GM21360 (cell line): ENCODE measurements around the gene ANKZF1.

ENCODE experiments used
- ATAC-seq: cut with Tn5 transposase; IDR thresholded peaks from one replicate; pipeline ENCODE4 v1.9.1; 2021; ENCODE audit warnings: mild to moderate bottlenecking, moderate library complexity; ENCODE audit not compliant: unreplicated experiment

Gene ANKZF1

DNA sequence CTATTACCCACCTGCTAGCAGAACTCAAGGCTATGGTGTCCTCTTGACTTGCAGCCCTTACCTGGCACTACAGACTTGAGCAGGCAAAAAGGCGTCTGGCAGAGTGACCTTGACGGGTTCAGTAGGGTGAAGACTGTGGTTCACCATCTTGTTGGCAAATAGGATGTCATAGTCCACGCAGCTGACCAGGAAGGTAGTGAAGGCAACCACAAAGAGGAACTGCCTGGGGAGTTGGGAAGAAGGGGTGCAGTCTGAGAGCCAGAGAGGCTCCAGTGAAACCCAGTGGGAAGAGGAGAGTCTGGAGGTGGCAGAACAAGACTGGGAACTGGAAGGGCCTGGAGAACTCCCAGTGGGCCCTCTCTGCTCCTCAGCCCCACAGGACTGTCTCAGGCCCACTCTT, 4.3 kb upstream of the ANKZF1 start:
- ATAC-seq = no peak

DNA sequence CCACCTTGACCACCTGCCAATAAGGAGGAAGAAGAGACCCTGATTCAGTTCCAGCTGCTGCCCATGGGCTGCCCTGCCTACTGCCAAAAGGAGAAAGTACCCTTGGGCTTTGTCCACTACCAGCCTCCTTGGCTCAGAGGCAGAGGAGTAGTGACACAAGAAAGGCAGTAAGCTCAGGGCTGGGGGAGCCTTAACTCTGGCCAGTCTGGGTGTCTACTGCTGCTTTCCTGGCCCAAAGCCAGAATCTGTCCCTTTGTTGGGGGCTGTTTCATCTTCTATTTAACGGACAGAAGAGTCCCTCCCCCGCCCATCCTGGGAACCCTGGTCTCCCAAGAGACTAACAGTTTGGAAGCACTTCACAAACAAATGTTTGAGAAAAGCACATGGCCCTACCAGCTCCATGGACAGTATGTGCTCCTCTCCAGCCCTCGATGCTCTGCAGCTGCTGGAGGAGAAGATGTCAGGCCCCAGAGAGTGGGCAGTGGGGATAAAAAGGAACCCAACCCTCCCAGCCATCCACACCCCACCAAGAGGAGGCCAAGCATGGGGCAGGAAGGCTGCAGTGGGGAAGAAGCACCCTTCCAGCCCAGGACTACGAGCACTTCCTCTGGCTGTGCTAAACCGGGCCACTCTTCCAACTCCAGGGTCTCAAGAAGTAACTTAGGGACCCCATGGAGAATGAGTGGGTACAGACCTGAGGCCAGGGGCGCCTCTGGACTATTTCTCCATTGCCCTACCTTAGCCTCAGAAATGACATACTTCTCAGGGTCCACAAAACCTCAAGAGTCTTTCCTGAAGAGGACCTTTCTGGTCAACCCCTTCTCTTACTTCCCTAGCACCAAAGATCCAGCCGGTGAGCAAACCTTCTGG, 1.3 kb upstream of the ANKZF1 start:
- ATAC-seq = no peak

DNA sequence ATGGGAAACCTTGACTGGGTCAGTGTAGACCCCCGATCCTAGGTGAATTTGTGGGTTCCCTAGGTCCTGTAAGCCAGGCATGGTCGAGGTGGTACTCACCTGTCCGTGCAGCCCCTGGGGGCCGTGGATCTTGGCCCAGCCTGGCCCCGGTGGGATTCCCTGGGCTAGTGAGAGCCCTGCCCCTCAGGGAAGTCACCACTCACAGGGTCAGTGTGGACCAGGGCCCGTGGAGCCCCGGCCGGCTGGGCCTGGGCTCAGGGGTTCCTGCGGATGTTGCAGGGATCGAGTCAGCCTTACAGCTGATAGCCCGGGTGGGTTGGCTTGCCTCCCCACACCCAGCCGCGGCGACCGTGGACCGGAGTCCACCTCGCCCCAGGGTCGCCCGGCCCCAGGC, 698 bp upstream of the ANKZF1 start:
- peak; percentile 18 for ATAC-seq

DNA sequence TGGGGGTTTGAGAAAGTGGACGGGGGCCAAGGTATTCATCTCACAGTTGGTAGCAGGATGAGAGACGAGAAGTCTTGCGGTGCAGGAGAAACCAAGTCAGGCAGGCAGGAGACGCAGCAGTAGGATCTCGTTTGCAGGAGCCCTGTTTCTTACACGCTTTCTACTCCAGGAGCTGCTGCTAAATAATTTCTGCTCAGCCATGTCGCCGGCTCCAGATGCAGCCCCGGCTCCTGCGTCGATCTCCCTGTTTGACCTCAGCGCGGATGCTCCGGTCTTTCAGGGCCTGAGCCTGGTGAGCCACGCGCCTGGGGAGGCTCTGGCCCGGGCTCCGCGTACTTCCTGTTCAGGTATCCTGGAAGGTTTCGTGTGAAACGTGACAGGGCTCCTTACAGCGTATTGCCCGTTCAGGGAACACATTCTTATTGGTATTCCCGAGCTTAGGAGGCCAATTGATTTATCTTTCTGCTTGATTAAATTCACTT, 494 bp downstream of the ANKZF1 start:
- ATAC-seq = no peak

DNA sequence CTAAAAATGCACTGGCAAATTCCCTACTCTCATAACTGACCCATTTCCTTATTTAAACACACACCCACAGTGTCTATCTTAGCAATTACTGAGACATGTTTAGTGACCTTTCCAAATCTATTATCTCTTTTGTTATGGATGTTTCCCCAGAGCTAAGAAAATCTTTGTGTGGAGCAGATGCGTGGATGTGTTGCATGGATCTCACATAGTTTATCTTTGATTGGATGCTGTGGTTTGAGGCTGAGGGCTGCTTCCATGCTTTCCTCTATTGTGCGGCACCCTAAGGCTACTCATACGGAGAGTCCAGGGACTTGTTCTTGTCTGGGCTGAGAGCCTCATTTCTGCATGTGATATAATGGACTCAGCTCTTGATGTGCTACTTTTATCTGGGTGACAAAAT, 4.7 kb downstream of the ANKZF1 start:
- no peak for ATAC-seq

DNA sequence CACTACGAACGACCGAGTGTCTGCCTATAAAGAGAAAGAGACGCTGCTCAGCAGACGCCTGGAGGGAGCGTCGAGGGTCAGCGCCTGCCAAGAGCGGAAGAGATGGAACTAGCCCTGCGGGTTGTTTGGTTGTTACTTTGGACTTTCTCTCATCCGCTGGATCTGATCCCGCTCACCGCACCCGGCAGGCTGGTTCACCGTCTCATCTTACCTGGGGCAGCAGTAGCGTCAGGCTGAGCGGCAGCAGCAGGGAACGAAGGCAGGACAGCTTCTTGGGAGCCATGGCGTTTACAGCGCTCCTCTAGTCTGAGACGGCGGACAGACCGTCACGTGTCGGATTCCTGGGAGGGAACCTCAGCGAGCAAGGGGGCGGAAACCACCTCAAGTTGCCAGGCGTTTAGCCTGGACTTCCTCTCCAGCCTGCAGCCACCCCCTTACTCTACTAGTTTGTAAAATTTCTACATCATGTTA, 13.7 kb downstream of the ANKZF1 start:
- ATAC-seq = no peak

DNA sequence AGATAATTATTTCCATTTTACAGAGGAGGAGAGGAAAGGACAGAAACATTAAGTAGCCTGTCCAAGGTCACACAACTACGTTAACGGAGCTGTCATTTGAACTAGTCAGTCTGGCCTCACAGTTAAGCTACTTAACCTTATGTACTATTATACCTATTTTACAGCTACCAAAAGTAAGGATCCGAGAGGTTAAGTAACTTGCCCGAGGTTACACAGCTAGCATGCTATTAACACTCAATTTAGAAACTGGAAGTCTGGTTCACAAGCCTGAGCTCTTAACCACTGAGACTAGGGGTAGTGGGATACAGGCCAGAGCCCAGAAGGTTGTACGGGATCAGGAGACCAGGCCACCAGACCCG, 15.2 kb downstream of the ANKZF1 start:
- no peak for ATAC-seq

DNA sequence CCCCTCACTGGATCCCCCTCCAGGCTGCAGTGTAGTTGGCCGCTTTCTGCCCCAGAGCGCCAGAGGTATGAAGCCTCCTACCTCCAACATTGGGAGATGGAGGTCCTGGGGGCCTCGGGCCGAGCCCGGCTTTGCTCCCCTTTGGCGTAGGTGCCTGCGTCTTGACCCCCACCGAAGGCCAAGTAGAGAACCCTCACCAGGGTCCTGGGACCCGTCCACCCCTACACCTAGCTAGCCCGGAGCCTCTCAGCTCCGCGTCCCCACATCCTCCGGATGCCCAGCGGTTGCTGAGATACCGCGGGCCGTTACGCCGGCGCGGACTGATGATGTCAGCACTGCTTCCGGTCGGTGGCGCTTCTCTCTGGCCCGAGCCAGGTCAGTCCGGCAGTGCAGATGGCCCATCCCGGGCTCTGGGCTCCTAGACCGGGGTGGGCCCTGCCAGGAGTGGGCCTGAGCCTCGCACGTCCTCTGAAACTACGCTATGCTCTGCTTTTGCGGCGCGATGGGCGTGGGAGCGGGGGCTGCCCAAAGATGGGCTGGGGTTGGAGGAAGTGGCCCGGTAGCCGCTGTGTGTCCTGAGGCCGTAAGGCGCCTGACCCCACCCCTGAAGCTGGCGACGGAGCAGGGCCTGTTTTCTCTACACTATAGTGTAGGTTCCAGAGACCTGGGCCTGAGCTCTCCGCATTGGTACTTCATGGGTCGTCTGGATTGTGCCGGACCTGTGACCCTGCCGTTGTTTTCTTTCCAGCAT, 15.7 kb downstream of the ANKZF1 start, which contains the start of the genes GLB1L and STK16:
Gene GLB1L, minus strand, starts transcription at position 297 of the 751 bp plus-strand sequence. CDS start 1,871 bp downstream, outside the sequence.
Gene STK16, plus strand, starts transcription at position 332 of the 751 bp plus-strand sequence. CDS start 521 bp downstream, outside the sequence.
- ATAC-seq = peak; percentile 78

DNA sequence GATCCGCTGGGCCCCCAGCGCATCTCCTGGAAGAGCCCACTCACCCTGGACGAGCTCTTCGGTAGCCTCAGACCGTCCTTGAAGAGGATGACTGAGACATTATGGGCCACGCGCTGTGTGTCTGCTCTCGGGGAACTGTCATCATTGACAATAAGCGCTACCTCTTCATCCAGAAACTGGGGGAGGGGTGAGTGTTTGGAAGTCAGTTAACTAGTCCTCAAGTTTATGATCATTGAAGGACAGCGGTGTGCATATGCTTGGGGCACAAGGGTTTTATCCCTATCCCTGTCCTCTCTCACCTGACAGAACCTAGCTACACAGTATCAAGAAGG, 16.3 kb downstream of the ANKZF1 start:
- no peak for ATAC-seq

DNA sequence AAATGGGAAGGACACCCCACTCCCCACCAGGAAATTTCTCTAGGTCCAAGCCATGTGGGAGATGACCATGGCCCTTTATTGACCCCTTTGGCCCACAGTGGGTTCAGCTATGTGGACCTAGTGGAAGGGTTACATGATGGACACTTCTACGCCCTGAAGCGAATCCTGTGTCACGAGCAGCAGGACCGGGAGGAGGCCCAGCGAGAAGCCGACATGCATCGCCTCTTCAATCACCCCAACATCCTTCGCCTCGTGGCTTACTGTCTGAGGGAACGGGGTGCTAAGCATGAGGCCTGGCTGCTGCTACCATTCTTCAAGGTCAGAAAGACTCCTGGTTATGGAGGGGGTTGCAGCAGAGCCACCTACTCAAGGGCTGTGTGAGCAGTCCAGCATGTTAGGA, 17.0 kb downstream of the ANKZF1 start:
- ATAC-seq = no peak

DNA sequence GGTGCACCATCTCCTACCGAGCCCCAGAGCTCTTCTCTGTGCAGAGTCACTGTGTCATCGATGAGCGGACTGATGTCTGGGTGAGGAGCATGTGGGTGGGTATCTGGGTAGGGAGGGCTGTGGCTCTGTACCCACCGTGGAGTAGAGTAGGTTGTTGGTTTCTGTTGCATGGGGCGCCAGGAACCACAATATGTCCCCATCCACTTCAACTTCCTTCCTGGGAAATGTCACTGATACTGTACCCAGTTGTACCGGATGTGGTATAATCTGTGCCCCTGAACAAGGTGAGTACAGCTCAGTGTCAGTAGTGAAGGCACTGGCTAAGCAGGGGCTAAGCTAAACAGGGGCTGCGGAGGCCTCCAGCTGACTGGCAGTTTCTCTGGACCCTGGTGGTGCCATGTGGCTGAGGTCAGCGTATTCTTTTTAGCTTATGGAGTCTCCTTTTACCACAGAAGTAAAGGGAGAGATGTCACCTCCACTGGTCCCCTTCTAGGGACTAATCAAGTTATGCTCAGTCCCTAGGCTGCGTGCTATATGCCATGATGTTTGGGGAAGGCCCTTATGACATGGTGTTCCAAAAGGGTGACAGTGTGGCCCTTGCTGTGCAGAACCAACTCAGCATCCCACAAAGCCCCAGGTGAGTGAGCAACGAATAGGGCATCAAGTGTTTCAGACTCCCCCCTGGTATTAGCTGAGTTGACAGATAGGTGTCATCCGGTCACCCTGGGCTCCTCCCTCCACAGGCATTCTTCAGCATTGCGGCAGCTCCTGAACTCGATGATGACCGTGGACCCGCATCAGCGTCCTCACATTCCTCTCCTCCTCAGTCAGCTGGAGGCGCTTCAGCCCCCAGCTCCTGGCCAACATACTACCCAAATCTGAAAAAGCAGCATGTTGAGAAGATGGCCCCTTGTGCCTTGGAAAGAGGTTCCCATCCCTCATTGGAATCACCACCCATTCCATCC, 18.4 kb downstream of the ANKZF1 start:
- ATAC-seq = no peak

DNA sequence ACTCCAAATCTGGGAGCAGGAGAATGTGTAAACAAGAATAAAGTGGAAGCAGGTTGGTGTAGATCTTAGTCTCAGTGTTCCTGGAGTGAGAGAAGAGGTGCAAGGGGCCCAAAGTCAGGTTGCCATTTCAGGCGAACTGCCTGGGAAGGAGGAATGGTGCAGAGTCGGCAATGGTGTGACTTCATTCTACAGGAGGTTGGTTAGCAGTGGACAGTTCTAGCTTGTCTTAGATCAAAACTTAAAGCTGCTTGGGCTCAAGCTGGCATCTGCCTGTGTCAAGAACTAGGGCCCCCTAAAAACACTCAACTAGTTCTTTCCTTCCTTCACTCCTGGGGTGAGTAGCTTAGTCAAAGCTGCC, 19.2 kb downstream of the ANKZF1 start:
- ATAC-seq = no peak

DNA sequence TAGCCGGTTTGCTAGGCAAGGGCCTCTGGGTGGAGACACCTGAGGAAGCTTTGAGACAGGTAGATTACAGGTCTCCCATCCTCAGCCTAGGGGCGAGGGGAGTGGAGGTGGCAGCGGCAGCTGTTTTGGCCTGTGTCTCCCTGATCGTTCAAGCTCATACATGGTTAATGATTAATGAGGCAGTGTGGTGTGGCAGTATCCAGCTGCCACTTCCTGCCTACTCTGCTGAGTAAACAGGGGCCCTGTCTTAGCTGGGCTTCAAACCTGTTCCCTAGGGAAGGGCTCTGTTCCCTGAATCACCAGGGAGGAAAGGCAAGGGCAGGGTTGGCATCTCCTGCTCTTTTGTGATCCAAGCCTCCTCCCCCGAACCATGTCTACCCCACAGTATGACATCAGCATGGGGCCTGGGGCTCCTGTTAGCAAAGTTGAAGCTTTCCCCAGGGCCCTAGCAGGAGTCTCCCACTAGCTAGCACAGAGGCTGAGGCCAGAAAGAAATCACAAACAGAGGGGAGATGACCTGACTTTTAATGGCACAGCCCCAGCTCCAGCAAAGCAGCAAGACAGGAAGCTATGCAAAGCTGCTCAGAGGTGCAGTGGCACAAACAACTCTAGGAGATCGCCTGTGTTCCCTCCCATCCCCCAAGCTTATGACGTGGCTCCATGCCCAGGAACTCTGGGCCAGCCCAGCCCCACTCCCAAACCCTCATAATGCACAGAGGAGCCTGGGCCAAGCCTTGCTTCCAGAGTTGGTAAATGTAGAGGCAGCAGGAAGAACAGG, 19.8 kb downstream of the ANKZF1 start:
- no peak for ATAC-seq

DNA sequence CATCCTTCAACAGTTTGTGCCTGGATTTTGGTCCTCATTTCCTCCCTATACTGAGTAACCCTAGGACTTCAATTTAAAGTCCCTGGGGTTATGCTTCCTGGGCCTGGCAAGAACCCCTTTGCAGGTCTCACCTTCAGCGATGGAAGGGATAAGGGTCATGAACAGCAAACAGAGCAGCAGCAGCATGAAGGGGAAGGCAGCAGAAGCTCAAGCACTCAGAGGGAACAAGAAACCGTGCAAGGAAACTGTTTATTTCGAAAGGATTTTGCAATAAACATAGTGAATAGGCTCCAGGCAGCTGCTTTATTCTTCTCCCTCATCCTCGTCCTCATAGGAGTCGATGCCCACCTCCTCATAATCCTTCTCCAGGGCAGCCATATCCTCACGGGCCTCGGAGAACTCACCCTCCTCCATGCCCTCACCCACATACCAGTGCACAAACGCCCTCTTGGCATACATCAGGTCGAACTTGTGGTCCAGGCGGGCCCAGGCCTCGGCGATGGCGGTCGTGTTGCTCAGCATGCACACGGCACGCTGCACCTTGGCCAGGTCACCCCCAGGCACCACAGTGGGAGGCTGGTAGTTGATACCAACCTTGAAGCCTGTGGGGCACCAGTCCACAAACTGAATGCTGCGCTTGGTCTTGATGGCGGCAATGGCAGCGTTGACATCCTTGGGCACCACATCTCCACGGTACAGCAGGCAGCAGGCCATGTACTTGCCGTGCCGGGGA, 20.6 kb downstream of the ANKZF1 start:
- no peak for ATAC-seq

DNA sequence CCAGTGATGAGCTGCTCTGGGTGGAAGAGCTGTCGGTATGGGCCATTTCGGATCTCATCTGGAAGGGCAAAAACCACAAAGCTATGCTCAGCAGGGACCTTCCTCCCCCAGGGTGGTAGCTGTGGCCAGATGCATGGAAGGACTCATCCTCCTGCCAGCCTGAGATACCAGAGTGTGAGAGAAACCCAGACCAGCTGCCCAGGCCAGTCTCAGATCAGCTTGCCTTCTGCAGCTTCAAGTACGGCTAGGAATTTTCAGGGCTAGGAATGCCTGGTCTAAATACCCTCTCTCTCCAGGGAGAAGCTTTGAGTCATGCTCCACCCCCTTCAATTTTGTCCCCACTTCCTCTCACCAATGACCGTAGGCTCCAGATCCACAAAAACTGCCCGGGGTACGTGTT, 22.1 kb downstream of the ANKZF1 start:
- no peak for ATAC-seq

DNA sequence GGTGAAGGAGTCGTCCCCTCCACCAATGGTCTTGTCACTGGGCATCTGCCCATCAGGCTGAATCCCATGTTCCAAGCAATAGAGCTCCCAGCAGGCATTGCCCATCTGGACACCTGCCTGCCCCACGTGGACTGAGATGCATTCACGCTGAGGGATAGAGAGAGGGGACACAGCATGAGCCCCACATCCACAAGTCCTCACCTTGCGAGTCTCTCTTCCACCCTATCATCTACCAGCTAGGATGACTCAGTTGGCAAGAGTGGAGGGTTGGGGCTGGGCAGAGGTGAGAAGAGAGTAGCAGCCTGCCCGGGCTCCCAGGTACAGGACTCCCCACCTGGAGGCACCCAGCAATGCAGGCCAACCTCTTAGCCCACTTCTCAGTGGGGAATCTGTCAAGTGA, 22.5 kb downstream of the ANKZF1 start:
- ATAC-seq = no peak

DNA sequence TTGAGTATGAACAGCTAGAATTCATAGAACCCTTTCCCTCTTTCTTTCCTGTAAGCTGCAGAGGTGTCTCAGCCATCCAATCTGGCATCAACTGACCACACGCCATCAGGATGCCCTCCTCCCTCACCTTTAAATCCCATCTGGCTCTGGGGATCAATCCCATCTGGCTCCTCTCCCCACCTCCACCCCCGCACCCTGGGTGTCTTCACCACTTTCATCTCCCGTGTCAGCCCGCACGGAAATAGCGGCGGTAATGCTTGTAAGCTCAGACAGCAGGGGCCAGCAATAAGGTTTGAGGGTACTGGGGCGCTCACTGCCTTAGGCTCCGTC, 22.9 kb downstream of the ANKZF1 start:
- no peak for ATAC-seq

DNA sequence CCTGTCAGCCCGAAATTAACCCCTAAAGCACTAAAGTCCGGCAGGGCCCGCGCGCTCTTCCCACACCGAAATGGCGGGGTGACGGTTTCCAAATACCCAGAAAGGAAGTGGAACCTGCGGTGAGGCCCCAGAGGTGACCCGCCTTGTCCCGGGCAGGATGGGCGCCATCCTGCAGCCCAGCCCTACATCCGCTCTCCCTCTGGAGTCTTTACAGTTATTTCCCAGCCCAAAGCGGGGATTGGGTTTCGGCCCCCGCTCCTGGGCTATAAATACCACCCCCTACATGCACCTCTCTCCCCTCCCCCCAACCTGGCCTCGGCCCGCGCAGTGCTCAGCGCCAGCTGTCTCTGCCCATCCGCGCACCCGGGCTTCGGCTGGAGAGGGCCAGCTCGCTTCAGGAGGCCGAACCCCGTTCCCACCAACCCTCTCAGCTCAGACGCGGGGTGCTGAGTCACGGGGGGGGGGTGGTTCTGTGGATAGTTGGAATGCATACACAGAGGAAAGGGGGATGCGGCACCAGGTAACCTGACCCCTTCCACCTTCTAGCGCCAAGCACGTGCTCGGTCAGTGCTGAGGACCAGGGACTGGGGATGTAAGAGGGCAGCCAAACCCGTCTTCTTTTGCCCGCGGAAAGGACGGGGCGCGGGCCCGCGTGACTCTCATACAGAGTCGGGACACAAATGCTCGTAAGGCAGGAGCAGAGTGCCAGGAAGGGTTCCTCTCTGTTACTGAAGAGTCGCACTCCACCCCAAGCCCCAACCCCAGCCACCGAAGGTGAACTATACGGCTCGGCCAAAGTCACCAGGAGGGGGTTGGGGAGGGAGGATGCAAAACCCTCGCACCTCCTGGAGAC, 23.5 kb downstream of the ANKZF1 start, which contains the start of gene TUBA4B:
Gene TUBA4B, plus strand, starts transcription at position 344 of the 853 bp plus-strand sequence. Its CDS starts 165 bp downstream, at position 509.
- ATAC-seq = peak; percentile 11
